ENCODE results near the gene ASB2. TPM values are rescaled to one million over a fixed set of nuclear protein-coding genes. Genes with fewer than 3 reads are reported as not detected.

Gene ASB2
- total and polyA plus RNA-seq, 2 experiments from 2014 or later = 191 to 208 TPM

DNA sequence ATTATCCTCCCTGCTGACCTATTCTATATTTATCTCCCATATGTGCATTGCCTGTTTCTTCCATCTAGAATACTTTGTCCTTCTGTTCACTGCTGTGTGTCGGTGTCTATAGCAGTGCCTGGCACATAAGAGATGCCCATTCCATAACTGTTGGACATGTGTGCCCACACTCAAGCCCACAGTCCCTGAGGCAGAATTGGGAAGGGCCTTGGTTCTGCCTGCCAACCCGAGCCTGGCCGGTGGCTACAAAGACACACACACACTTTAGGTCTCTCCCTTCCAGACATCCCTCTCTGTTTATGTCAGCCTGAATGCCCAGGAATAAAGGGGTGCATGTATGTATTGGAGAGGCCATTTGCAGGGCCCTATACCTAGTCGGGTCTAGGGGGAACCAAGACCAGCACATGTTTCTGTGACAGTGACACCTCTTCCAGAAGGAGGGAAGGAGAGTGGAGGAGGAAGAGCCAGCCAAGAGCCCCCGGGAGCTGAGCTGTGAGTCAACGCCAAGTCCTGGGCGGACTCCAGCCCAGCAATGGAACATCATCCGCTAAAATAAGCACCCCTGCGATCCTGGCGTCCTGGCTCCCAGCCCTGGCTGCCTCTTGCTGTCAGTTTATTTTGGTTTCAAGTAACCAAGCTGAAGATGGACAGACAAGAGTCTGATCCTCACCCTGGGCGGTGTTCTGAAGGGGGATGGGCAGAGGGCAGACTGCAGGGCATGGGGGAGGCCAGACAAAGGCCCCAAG, 4.3 kb upstream of the ASB2 start:
- peak overlapping the region; percentile 16 for H3K27ac ChIP-seq
- H3K4me1 ChIP-seq (ENCODE audit: low read depth) = peaks cover 39% of the 10 kb centered on the region
- DNase-seq (ENCODE audit: low read depth in 1 of 2, low spot score in 1 of 2) = peak in 1 of 2 donors; percentile 7
- no peaks in the 10 kb centered on the region for H3K27me3 ChIP-seq
- no peaks in the 10 kb centered on the region for H3K36me3 ChIP-seq
- TF ChIP-seq, protein P1, sequence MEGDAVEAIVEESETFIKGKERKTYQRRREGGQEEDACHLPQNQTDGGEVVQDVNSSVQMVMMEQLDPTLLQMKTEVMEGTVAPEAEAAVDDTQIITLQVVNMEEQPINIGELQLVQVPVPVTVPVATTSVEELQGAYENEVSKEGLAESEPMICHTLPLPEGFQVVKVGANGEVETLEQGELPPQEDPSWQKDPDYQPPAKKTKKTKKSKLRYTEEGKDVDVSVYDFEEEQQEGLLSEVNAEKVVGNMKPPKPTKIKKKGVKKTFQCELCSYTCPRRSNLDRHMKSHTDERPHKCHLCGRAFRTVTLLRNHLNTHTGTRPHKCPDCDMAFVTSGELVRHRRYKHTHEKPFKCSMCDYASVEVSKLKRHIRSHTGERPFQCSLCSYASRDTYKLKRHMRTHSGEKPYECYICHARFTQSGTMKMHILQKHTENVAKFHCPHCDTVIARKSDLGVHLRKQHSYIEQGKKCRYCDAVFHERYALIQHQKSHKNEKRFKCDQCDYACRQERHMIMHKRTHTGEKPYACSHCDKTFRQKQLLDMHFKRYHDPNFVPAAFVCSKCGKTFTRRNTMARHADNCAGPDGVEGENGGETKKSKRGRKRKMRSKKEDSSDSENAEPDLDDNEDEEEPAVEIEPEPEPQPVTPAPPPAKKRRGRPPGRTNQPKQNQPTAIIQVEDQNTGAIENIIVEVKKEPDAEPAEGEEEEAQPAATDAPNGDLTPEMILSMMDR (IDR thresholded peaks at IDR 0.05; ENCODE audit: low read depth, low read length) = no peak
- H3K4me3 ChIP-seq = no peak overlapping the region
- no peaks in the 10 kb centered on the region for H3K9me3 ChIP-seq (ENCODE audit: low read depth)

DNA sequence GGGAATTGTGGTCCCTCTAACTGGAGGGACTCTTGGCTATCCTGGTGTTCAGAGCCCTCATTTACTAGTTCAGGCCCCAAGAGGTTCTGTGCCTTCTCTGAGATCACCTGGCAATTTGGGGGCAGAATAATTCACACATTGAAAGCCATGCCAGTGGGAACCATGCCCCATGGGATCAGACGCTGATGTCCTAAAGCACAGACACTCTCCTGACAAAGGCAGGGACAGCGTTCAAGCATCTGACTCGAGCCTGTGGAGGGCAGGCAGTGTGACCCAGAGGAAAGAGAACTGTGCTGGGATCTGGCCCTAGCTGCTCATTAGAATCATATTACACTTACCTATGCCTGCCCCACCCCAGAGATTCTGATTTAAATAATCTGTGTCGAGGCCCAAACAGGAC, 2.4 kb upstream of the ASB2 start:
- no peaks in the 10 kb centered on the region for H3K36me3 ChIP-seq
- no peaks in the 10 kb centered on the region for H3K9me3 ChIP-seq (ENCODE audit: low read depth)
- TF ChIP-seq, protein P1 (IDR thresholded peaks at IDR 0.05; ENCODE audit: low read depth, low read length) = no peak
- peak overlapping the region; percentile 51 for H3K27ac ChIP-seq
- no peak for DNase-seq (ENCODE audit: low read depth in 1 of 2, low spot score in 1 of 2)
- H3K4me3 ChIP-seq = no peak overlapping the region
- H3K27me3 ChIP-seq = no peaks in the 10 kb centered on the region
- peaks cover 47% of the 10 kb centered on the region for H3K4me1 ChIP-seq (ENCODE audit: low read depth)

DNA sequence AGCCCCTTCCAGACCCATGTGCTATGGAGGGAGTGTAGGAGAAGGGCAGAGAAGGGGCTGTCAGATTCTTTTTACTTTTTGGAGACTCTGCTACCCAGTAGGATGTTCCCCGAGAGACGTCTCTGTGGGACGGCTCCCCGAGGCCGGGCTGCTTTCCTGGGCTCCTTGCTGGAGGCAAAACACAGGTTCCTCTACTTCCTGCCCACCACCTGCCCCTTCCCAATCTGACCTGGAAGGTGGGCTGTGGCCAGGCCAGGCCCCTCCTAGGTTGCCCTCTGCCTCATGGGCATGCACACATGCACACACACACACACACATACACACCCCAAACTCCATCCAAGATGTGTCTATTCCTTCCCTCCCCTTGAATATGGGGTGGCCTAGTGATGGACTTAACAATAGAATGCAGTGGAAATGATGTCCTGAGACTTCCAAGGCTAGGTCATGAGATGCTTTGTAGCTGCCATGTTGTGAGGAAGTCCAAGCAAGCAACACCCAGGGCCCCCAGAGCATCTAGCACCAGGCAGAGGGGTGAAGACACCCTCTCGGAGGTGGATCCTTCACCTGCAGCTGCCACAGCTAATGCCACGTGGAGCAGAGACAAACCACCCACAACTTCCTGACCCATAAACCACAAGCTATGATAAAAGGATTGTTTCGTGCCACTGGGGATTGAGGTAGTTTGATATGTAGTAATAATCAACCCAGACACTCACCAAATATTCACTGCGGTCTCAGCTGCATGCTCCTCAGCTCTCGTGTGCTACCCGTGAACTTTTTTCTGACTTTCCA, 1.6 kb upstream of the ASB2 start:
- TF ChIP-seq, protein P1 (IDR thresholded peaks at IDR 0.05; ENCODE audit: low read depth, low read length) = no peak
- H3K4me1 ChIP-seq (ENCODE audit: low read depth) = peaks cover 55% of the 10 kb centered on the region
- H3K9me3 ChIP-seq (ENCODE audit: low read depth) = no peaks in the 10 kb centered on the region
- H3K4me3 ChIP-seq = no peak overlapping the region
- H3K36me3 ChIP-seq = no peaks in the 10 kb centered on the region
- peak overlapping the region; percentile 100 for H3K27ac ChIP-seq
- DNase-seq (ENCODE audit: low read depth in 1 of 2, low spot score in 1 of 2) = no peak
- no peaks in the 10 kb centered on the region for H3K27me3 ChIP-seq

DNA sequence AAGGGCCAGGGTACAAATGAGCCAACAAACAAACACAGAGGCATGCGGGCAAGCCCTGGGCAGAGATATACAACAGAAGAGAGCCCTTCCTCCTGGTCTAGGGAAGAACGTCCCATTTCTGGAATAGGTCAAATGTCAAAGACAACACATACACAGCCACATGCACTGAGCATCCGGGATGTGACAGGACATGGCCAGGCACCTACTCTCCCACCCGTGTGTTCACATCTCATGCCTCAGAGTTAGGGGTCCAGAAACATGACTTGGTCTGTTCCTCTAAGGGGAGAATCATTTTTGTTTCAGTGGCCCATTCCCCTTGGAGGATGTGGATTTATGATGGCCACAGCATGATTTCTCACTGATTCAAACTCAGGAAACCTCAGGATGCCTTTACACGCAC, 801 bp upstream of the ASB2 start:
- no peaks in the 10 kb centered on the region for H3K36me3 ChIP-seq
- H3K9me3 ChIP-seq (ENCODE audit: low read depth) = no peaks in the 10 kb centered on the region
- no peak for DNase-seq (ENCODE audit: low read depth in 1 of 2, low spot score in 1 of 2)
- no peaks in the 10 kb centered on the region for H3K27me3 ChIP-seq
- peak overlapping the region; percentile 100 for H3K27ac ChIP-seq
- TF ChIP-seq, protein P1 (IDR thresholded peaks at IDR 0.05; ENCODE audit: low read depth, low read length) = no peak
- no peak overlapping the region for H3K4me3 ChIP-seq
- H3K4me1 ChIP-seq (ENCODE audit: low read depth) = peaks cover 54% of the 10 kb centered on the region

DNA sequence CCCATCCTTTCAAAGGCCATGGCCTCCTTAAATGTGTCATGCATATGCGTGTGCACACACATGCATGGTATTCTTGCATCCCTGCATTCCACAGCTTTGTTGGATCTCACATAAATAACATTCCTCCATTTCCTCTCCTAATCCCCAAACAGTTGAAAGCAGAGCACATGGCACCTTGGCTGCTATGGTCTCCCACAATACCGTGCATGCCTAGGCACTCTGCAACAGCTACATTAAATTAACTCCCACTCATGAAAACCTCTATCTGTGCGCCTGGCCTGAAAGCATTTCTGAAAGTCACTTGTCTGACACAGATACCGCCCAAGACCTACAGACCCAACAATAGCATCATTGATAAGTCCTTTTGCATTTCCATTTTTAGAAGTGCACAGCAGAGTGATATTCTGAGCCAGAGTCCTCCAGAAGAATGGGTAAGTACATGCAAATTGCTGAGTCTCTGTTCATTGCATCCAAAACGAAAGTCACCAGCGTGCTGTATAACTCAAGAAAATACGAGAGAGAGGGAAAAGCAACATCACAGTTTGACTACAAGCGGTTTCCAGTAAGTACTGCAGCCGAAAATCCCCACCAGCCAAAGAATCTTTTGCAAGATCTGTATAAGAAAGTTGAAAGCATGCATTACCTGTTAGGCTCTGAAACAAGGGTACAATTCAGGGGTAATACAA, 436 bp downstream of the ASB2 start:
- no peak for DNase-seq (ENCODE audit: low read depth in 1 of 2, low spot score in 1 of 2)

More for the DNA sequence above, 436 bp downstream of the ASB2 start:
- Histone ChIP-seq H3K27me3 (no peaks in the 10 kb centered on the region), H3K4me3 (peak overlapping the region; percentile 0), H3K9me3 (ENCODE audit: low read depth) (no peaks in the 10 kb centered on the region), H3K36me3 (no peaks in the 10 kb centered on the region), H3K4me1 (ENCODE audit: low read depth) (peaks cover 52% of the 10 kb centered on the region), H3K27ac (peak overlapping the region; percentile 100)
- TF ChIP-seq, protein P1 (IDR thresholded peaks at IDR 0.05; ENCODE audit: low read depth, low read length) = no peak

All from cardiac muscle cell (in vitro differentiated cells and primary cell).